ENCODE data around the gene GOLGA7B.

GOLGA7B gene

DNA sequence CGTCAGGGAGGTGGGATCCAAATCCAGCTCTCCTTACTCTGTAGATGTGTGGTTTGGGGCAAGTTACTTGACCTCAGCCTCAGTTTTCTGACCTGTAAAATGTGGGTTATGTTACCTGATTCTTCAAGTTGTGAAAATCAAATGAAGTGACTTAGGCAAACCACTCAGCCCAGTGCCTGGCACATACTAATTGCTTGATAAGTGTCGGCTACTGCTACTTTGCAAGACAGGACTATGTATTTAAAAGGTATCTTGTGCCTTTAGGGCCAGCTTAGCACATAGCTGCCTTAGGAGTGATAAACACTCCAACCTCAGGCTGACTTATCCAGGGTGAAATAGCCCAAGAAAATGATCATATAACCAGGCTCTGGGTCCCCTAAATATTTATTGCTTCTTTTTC, 42.9 kb downstream of the GOLGA7B start:
- no peak for DNase-seq (ENCODE audit: low read depth in 2 of 3, low spot score in 2 of 3)

DNA sequence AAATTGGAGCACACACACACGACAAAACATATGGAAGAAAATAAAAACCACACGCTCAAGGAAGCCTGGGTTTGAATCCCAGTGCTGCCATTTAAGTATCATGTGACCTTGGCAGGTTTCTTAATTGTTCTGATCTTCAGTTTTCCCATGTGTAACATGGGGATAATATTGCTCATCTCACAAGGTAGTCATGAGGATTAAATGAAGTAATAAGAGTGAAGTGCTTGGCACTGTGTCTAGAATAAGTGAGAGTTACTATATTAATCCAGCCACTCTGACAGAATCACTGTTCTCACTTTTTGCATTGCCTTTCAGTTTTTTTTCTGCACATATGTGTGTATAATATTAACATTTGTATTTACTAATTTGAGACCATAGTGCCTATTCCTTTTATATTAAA, 43.3 kb downstream of the GOLGA7B start:
- DNase-seq (ENCODE audit: low read depth in 2 of 3, low spot score in 2 of 3): no peak

DNA sequence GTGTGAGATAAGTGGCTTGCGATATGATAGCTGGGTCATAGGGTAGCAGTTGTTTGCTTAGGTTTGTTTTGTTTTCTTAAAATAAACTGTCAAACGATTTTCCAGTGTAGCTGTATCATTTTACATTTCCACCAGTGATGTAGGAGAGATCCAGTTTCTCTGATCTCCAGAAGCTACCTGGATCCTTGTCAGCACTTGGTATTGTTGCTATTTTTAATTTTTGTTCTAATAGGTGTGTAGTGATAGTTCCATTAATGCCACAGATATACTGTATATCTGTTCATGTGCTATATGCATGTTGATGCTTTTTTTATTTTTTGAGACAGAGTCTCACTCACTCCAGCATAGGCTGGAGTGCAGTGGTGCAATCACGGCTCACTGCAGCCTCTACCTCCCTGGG, 44.4 kb downstream of the GOLGA7B start:
- DNase-seq (ENCODE audit: low read depth in 2 of 3, low spot score in 2 of 3): no peak

GRCh38 chr10:97895084-97895483, 45.4 kb downstream of the GOLGA7B start:
- DNase-seq (ENCODE audit: low read depth in 2 of 3, low spot score in 2 of 3): no peak

DNA sequence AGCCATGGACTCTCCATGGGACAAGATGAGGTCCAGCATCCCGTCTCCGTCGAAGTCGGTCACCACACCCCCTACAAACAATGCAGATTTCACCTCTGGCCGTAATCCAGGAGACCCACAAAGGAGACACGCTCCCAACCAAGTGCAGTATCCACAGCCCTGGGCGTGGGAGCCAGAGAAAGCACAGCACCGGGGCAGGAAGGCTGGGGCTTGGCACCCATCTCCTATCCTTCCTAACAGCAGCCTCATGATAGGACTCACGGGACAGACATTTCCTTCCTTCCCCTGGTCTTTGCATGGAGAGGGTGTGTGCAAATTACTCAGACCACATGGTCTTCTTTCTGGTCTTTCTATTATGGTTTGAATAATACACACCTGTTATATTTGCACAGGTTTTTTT, 46.3 kb downstream of the GOLGA7B start:
- no peak for DNase-seq (ENCODE audit: low read depth in 2 of 3, low spot score in 2 of 3)

- no peak for DNase-seq (ENCODE audit: low read depth in 2 of 3, low spot score in 2 of 3)
These were observed 47.2 kb downstream of the GOLGA7B start for GRCh38 chr10:97896756-97897358.

DNA sequence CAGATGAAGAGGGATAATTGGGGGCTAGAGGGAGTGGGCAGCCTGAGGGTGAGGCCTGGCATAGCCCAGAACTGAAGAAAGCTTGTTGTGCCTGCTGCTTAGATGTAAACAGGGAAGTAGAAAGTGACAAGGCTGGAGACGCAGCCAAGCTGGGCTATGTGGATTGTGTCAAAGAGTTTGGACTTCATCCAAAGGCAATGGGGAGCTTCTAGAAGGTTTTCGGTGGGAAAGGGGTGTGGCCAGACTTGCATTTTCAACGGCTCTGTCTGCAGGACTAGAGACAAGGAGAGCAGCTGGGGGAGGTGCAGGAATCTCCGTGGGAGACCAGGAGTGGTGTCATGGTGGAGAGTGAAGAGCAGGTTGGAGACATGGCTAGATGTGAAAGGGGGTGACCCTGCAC, 48.8 kb downstream of the GOLGA7B start:
- DNase-seq (ENCODE audit: low read depth in 2 of 3, low spot score in 2 of 3): no peak

- DNase-seq (ENCODE audit: low read depth in 2 of 3, low spot score in 2 of 3): no peak
These were observed 51.7 kb downstream of the GOLGA7B start for GRCh38 chr10:97901381-97901780.

GRCh38 chr10:97903128-97904017, 53.7 kb downstream of the GOLGA7B start:
- DNase-seq (ENCODE audit: low read depth in 2 of 3, low spot score in 2 of 3): no peak

DNA sequence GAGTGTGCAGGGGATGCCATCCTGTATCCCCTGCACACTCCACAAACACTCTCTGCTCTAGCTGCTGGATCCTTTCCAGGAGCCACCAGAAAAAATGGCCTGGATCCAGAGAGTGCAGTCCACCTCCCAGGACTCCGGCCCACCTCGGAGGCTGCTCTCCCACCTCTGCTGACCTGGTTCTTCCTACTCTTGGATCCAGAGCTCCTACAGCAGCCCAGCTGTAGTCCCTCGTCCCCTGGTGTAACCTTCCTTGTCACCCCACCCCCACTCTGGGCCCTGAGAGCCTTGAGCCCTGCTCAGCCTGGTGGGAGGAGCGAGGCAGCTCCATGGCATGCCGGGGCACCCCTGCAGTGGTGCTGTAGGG, 54.4 kb downstream of the GOLGA7B start:
- DNase-seq (ENCODE audit: low read depth in 2 of 3, low spot score in 2 of 3): no peak

DNA sequence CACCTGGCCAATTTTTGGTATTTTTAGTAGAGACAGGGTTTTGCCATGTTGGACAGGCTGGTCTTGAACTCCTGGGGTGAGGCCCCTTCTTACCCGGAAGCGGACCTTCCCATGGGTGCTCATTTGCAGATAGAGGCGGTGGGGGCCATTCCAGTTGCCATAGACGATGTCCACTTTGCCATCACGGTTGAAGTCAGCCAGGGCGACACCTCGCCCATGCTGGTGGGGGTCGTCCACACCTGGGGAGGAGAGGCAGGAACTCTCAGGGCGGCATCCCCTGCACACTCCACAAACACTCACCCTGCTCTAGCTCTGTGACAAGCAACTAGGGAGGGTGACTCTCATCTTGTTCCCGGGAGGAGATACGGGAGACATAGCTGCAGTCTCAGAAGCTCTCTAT, 54.9 kb downstream of the GOLGA7B start:
- no peak for DNase-seq (ENCODE audit: low read depth in 2 of 3, low spot score in 2 of 3)

GRCh38 chr10:97905276-97905675, 55.6 kb downstream of the GOLGA7B start:
- DNase-seq (ENCODE audit: low read depth in 2 of 3, low spot score in 2 of 3): no peak

DNA sequence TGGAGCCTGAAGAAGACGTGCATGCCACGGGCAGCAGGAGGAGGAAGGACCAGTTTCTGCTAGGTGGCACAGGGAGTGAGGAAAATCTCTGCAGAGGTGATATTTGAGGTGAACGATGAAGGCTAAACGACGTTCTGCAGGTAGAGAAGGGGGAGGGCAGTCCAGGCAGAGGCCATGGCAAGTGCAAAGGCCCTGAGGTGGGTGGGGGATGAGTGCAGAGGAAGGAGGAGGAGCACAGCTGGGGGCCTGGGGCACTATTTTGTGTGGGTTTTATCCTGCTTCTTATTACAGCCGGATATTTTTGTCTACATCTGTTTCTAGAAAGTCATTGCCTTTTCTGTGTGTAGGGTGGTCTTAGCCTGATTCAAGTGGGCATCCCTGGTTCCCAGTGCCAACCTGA, 57.6 kb downstream of the GOLGA7B start:
- DNase-seq (ENCODE audit: low read depth in 2 of 3, low spot score in 2 of 3): no peak

DNA sequence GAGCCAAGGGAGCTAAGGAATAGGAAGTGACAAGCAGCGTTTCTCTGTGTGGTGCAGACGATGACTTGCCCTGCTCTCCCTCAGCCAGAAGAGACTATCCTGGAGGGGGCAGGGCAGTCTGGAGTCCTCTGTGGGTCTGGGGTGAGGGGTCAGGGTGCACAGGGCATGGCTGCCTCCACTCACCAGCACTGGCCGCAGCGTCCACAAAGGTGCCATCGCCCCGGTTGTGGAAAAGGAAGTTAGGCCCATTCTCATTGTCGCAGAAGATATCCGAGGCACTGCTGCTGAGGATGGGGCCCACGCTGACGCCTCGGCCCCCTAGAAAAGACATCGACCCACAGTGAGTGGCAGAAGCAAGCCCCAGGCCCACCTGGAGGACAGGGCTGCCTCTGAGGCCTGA, 58.2 kb downstream of the GOLGA7B start:
- no peak for DNase-seq (ENCODE audit: low read depth in 2 of 3, low spot score in 2 of 3)

DNA sequence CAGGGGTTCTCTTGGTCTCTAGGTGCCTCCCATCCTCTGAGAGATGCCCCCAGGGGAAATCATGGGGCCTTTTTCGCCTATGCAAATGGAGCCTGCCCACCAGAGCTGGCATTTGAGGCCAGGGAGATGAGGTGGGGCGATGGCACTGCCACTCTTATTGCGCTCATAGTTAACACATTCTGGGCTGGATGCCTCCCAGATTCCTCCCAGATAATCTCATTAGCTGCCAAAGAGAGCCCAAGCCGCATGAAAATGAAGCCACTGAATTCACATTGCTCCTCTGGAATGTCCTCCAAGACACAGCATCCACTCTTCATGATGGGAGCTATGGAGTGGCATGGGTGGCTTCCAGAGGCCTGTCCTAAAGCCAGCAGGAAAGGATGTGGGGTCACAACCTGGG, 61.0 kb downstream of the GOLGA7B start:
- DNase-seq (ENCODE audit: low read depth in 2 of 3, low spot score in 2 of 3): no peak

DNA sequence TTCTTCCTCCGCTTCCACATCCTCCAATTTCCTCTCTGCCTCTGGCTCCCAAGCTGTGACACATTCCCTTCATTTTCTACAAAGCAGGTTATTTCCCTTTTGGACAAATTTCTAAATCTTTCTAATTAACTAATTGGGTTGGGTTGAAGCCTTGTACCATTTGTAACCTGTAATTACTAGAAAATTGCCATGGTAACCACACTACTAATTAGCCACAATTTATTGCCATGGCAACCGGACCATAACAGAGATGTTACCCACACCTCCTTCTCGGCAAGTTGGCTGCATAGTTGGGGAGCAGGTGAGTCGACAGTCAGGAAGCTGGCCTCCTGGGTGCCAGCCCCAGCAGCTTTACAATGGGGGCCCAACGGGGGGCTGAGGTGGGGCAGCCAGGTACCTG, 61.6 kb downstream of the GOLGA7B start:
- DNase-seq (ENCODE audit: low read depth in 2 of 3, low spot score in 2 of 3): no peak

GRCh38 chr10:97913193-97913592, 63.5 kb downstream of the GOLGA7B start:
- no peak for DNase-seq (ENCODE audit: low read depth in 2 of 3, low spot score in 2 of 3)

GRCh38 chr10:97913614-97914013, 64.0 kb downstream of the GOLGA7B start:
- DNase-seq (ENCODE audit: low read depth in 2 of 3, low spot score in 2 of 3): no peak

- DNase-seq (ENCODE audit: low read depth in 2 of 3, low spot score in 2 of 3): no peak
These were observed 64.7 kb downstream of the GOLGA7B start for GRCh38 chr10:97914171-97914836.

GRCh38 chr10:97914837-97915211, 65.2 kb downstream of the GOLGA7B start:
- peak; percentile 56 to 70 (median 64) for DNase-seq (ENCODE audit: low read depth in 2 of 3, low spot score in 2 of 3)

DNA sequence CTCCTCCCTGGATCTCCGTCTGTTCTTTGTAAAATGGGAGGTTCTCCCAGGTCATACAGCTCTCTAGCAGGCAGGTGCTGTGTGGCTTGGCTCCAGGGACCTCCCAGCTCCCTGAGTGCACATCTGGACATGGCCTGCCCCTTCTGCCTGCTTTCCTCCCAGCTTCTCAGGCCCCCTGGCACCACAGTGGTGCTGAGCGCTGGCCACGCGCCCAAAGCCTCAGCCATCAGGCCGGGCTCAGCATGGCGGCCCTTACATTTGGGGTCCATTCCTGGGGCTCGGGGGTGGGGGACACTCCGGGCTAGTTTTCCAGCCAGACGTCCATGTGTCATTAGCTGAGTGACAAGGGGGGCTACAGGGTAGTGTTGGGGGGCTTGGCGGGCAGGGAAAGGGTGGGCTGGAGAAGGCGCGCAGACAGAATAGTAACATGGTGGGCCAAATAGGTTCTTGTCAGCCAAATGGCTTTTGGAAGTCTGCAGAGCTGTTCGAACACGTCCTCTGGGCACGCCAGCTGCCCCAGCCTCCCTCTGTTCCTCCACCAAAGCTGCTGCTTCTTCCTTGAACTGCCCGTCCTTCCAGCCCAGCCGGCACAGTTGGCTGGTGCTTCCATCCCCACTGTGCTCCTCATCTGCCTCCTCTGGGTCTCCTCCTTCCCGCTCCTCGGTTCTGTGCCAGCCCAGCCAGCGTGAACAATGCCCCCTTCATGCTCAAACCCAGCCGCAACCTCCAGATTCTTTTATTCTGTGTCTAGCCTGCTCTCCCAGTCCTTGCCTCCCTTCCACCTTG, 65.9 kb downstream of the GOLGA7B start:
- no peak for DNase-seq (ENCODE audit: low read depth in 2 of 3, low spot score in 2 of 3)

- DNase-seq (ENCODE audit: low read depth in 2 of 3, low spot score in 2 of 3): no peak
These were observed 66.9 kb downstream of the GOLGA7B start for GRCh38 chr10:97916586-97916985.
